ENCODE results near the gene UNC119B.

UNC119B gene

DNA sequence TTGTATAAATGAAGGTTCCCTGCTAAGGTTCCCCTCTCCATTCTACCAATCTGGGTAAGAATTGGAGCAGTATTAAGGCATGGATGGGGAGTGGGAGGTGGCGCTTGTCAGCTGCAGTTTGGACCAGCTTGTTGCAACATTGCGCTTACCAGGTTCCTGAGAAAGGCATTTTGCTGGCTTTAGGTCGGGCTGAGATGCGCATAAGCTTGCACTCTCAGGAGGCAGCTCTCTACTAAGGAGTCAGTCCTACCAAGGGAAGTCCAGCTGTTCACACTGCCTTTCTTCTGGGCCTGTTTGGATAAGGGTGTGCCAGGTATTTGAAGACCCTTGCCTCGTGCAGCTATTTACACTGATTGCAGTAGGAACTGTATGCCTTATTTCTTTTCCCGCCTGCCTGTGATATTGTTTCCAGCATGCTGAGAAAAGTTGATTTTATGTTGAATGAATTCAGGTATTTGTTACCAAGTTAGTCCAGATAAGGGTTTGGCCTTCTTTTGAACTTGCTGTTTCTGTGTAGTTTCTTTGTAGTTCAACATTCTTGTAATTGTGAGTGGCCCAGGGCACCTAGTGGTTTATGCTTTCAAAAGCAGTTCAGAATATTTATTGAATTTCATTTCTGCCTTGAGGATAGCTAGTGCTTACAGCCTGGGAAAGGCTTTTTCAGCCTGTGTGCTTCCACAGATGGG, 20.7 kb upstream of the UNC119B start:
- no peak for DNase-seq (ENCODE audit: low read depth)
- H3K4me3 ChIP-seq (ENCODE audit: low read depth, low read length), result peak overlapping the region; percentile 98
- TF ChIP-seq, protein P1, sequence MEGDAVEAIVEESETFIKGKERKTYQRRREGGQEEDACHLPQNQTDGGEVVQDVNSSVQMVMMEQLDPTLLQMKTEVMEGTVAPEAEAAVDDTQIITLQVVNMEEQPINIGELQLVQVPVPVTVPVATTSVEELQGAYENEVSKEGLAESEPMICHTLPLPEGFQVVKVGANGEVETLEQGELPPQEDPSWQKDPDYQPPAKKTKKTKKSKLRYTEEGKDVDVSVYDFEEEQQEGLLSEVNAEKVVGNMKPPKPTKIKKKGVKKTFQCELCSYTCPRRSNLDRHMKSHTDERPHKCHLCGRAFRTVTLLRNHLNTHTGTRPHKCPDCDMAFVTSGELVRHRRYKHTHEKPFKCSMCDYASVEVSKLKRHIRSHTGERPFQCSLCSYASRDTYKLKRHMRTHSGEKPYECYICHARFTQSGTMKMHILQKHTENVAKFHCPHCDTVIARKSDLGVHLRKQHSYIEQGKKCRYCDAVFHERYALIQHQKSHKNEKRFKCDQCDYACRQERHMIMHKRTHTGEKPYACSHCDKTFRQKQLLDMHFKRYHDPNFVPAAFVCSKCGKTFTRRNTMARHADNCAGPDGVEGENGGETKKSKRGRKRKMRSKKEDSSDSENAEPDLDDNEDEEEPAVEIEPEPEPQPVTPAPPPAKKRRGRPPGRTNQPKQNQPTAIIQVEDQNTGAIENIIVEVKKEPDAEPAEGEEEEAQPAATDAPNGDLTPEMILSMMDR (IDR thresholded peaks at IDR 0.05; ENCODE audit: low read depth, low read length, missing control alignments), result no peak

DNA sequence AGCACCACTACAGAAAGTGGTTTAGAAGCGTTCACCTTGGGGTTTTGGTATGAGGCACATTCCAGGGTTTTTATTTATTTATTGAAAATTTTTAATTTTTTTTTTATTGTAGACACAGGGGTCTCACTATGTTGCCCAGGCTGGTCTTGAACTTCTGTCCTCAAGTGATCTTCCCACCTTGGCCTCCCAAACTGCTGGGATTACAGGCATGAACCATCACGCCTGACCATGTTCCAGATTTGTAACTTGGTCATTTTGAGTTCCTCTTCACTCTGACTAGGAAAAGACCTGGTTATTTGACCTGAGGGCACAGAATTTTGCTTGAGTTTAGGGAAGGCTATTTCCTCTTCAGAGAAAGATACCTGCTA, 20.2 kb upstream of the UNC119B start:
- TF ChIP-seq, protein P1 (IDR thresholded peaks at IDR 0.05; ENCODE audit: low read depth, low read length, missing control alignments), result no peak
- no peak for DNase-seq (ENCODE audit: low read depth)
- H3K4me3 ChIP-seq (ENCODE audit: low read depth, low read length), result no peak overlapping the region

DNA sequence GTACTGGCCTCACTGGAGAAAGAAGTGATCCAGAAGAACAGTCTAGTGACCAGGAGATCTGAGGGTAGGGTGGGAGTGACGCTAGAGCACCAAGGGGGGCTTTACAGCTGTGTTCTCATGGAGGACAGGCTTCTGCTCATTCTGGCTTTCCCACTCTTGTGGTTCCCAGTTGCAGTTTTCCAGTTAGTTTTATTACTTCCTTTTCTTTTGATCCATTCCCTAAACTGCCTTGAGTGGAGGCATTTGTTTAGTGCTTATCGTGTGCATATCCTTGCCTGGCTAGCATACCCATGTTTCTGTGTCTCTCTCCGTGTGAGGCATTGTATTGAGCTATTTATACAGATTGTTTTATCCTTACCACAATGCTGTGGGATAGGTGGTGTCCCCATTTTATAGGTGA, 19.3 kb upstream of the UNC119B start:
- DNase-seq (ENCODE audit: low read depth), result no peak
- H3K4me3 ChIP-seq (ENCODE audit: low read depth, low read length), result no peak overlapping the region
- TF ChIP-seq, protein P1 (IDR thresholded peaks at IDR 0.05; ENCODE audit: low read depth, low read length, missing control alignments), result no peak

DNA sequence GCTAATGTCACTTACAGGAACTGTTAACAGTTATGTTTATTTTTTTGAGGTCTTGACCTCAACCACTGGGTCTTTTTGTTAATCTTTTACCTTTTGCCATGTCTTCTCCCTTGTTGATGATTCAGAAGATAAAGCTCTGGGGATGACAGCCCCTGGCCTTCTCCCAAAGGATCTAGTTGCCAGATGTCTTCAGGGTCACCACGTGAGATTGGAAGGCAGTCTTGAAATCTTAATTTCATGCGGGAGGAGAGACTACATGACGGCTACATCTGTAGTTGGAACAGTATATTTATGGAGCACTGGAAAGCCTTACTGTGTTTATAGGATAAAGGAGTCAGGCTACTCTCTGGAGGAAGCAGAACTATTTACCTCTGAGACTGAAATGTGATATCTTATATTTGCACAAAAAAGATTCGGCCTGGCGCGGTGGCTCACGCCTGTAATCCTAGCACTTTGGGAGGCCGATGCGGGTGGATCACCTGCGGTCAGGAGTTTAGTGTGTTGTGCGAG, 17.7 kb upstream of the UNC119B start:
- DNase-seq (ENCODE audit: low read depth), result no peak
- no peak overlapping the region for H3K4me3 ChIP-seq (ENCODE audit: low read depth, low read length)
- TF ChIP-seq, protein P1 (IDR thresholded peaks at IDR 0.05; ENCODE audit: low read depth, low read length, missing control alignments), result no peak

DNA sequence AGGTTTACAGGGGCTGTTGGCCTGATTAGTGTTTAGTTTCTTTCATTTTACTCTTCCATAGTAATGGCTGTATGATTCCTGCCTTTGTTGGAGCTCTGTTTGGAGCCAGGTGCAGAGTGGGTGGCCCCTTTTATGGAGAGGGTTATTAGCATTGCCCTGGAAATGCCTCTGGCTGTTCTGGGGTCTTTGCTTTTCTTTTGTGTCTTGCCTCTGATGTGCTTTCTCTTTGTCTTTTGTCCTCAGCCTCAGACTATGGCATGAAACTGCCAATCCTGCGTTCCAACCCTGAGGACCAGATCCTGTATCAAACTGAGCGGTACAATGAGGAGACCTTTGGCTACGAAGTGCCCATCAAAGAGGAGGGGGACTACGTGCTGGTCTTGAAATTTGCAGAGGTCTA, 16.4 kb upstream of the UNC119B start:
- H3K4me3 ChIP-seq (ENCODE audit: low read depth, low read length), result no peak overlapping the region
- TF ChIP-seq, protein P1 (IDR thresholded peaks at IDR 0.05; ENCODE audit: low read depth, low read length, missing control alignments), result no peak
- no peak for DNase-seq (ENCODE audit: low read depth)

DNA sequence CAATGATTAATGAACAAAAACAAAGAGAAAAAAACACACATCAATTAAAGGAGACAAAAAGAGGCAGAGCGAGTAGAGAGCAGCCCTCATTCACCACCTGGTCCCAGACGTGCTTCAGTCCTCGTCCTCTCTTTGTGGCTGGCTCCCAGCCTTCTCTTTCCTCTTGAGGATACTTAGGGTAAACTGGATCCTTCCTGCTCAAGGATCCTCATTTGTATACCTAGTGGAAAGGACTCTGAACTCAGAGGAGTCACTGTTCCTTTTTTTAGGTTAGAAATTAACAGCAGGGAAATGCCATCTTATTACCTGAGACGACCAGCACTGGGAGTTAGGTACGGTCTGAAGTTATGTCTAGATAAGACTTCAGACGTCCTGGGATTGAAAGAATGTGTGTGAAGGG, 13.6 kb upstream of the UNC119B start:
- no peak overlapping the region for H3K4me3 ChIP-seq (ENCODE audit: low read depth, low read length)
- TF ChIP-seq, protein P1 (IDR thresholded peaks at IDR 0.05; ENCODE audit: low read depth, low read length, missing control alignments), result no peak
- DNase-seq (ENCODE audit: low read depth), result no peak

DNA sequence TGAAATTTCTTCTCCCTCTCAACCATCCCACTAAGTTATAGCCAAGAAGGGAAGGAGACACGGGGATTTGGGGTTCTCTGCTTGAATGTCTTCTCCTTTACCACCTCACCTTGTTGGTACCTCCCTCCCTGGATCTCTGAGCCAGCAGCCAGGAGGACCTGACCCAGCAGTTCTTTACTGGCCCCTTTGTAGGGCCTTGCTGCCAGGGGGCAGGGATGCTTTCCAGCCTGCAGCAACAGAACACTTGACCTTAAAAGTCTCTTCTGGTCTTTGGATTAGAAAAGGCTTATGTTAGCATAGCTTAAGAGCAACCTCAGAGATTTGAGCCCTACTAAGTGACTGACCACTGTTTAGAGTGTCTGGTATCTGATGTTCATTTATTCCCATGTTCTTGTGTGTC, 12.9 kb upstream of the UNC119B start:
- TF ChIP-seq, protein P1 (IDR thresholded peaks at IDR 0.05; ENCODE audit: low read depth, low read length, missing control alignments), result no peak
- no peak overlapping the region for H3K4me3 ChIP-seq (ENCODE audit: low read depth, low read length)
- DNase-seq (ENCODE audit: low read depth), result no peak
